GM12878 (cell line): ENCODE results near the gene SLC13A3. TPM values are rescaled to one million over a fixed set of nuclear protein-coding genes. Genes with fewer than 3 reads are reported as not detected.

ENCODE experiments used
- ATAC-seq: fragments of 200-7000 bp; cut with Tn5 transposase; 3 replicates; pipeline ENCODE4 v1.9.1; 2020; ENCODE audit warnings: mild to moderate bottlenecking, moderate library complexity
- BruUV-seq: library from RNA; stranded (reverse); fragments of 400-500 nt; replicated peaks from 2 replicates; lab custom pipeline; 2021; lab: Mats Ljungman, UMichigan
- CTCF ChIA-PET: fragments of 300-600 bp; sonication (Branson Sonifier 250); formaldehyde crosslinking; extraction: SDS; loops from one replicate; lab custom pipeline; 2021; ENCODE audit warnings: inconsistent platforms; lab: Yijun Ruan, JAX
- POLR2A ChIA-PET: fragments of 350-600 bp; formaldehyde crosslinking; extraction: SDS; loops from one replicate; lab custom pipeline; 2021; ENCODE audit warnings: inconsistent platforms; lab: Charles Lee
- RAD21 ChIA-PET: fragments of 300-600 bp; sonication (Branson Sonifier 250); formaldehyde crosslinking; loops from one replicate; lab custom pipeline; 2023; ENCODE audit warnings: antibody characterized with exemption; ENCODE audit not compliant: unreplicated experiment; lab: Charles Lee
- SMC1A ChIA-PET: fragments of 300-600 bp; sonication (Branson Sonifier 250); formaldehyde crosslinking; loops from one replicate; lab custom pipeline; 2023; ENCODE audit not compliant: unreplicated experiment, uncharacterized antibody; lab: Charles Lee
- DNase-seq: peaks from one replicate; pipeline ENCODE4 v3.0.0-alpha.2; 2011; ENCODE audit warnings: low read depth, low spot score
- FAIRE-seq: peaks from 3 replicates; lab custom pipeline; 2011; peaks lifted over from hg19 to GRCh38; lab: Jason Lieb, UNC
- H2AFZ ChIP-seq: 2 replicates; pipeline ENCODE4 v1.6.0; 2011; ENCODE audit warnings: low read depth, low read length, control low read depth; ENCODE audit not compliant: control insufficient read depth
- H3K27ac ChIP-seq: 2 replicates; pipeline ENCODE4 v1.5.1; 2011; ENCODE audit warnings: control low read depth; ENCODE audit not compliant: control insufficient read depth, insufficient read depth
- H3K27me3 ChIP-seq, 2 experiments: replicated peaks in 1 of 2; 2 replicates each; pipeline versions ENCODE4 v1.6.0 to v1.6.1; 2011; ENCODE audit warnings: low read length in 1 of 2; ENCODE audit not compliant: control insufficient read depth in 2 of 2, insufficient read depth in 2 of 2
- H3K36me3 ChIP-seq, 2 experiments: 2 replicates each; pipeline ENCODE4 v1.5.1; 2011; ENCODE audit warnings: low read length in 1 of 2; ENCODE audit not compliant: control insufficient read depth in 2 of 2, insufficient read depth in 2 of 2
- H3K4me1 ChIP-seq: 2 replicates; pipeline ENCODE4 v1.6.1; 2011; ENCODE audit warnings: mild to moderate bottlenecking, low read length, moderate library complexity, mixed read lengths; ENCODE audit not compliant: control insufficient read depth, insufficient read depth
- H3K4me2 ChIP-seq: 2 replicates; pipeline ENCODE4 v1.6.0; 2011; ENCODE audit warnings: control low read depth; ENCODE audit not compliant: control insufficient read depth, insufficient read depth
- H3K4me3 ChIP-seq: fragments of 200-600 bp; sonication (generic); 2 replicates; pipeline ENCODE4 v1.5.1; 2016
- H3K79me2 ChIP-seq: 2 replicates; pipeline ENCODE4 v1.6.0; 2011; ENCODE audit warnings: low read length; ENCODE audit not compliant: control insufficient read depth, insufficient read depth
- H3K9ac ChIP-seq: 2 replicates; pipeline ENCODE4 v1.8.0; 2011; ENCODE audit warnings: low read length, control low read depth, mixed read lengths; ENCODE audit not compliant: control insufficient read depth, insufficient read depth
- H3K9me3 ChIP-seq: replicated peaks from 3 replicates; pipeline ENCODE4 v1.5.1; 2011; ENCODE audit warnings: mild to moderate bottlenecking, low read length; ENCODE audit not compliant: control insufficient read depth, insufficient read depth
- H4K20me1 ChIP-seq: 2 replicates; pipeline ENCODE4 v1.6.0; 2011; ENCODE audit not compliant: control insufficient read depth, insufficient read depth
- BACH1 ChIP-seq: fragments of 450-650 bp; IDR thresholded peaks from 2 replicates; pipeline ENCODE4 v1.6.1; 2017; ENCODE audit warnings: mild to moderate bottlenecking, borderline replicate concordance
- CHD1 ChIP-seq: IDR thresholded peaks from 2 replicates; pipeline ENCODE4 v1.6.1; 2012; ENCODE audit warnings: low read depth, low read length, improper control_type of control experiment
- HDAC6 ChIP-seq: fragments of 200-600 bp; sonication (generic); IDR thresholded peaks from one replicate; pipeline ENCODE4 v1.8.0; 2017; ENCODE audit warnings: antibody characterized with exemption; ENCODE audit not compliant: unreplicated experiment
- KAT2A ChIP-seq: conservative IDR thresholded peaks from 2 replicates; pipeline ENCODE4 v1.6.1; 2011; ENCODE audit warnings: low read depth, low read length; ENCODE audit not compliant: control insufficient read depth
- KDM1A ChIP-seq: fragments of 200-600 bp; sonication (generic); IDR thresholded peaks from 2 replicates; pipeline ENCODE4 v1.6.1; 2016; ENCODE audit warnings: borderline replicate concordance
- NFYA ChIP-seq: IDR thresholded peaks from 2 replicates; pipeline ENCODE4 v1.6.1; 2011; ENCODE audit warnings: low read depth, mild to moderate bottlenecking, low read length, improper control_type of control experiment, borderline replicate concordance
- NFYB ChIP-seq: IDR thresholded peaks from 2 replicates; pipeline ENCODE4 v1.6.1; 2011; ENCODE audit warnings: low read depth, mild to moderate bottlenecking, low read length, improper control_type of control experiment, moderate library complexity; ENCODE audit not compliant: insufficient read depth
- RUNX3 ChIP-seq: IDR thresholded peaks from 2 replicates; pipeline ENCODE4 v1.6.1; 2012; ENCODE audit warnings: low read length, inconsistent platforms
- SIX5 ChIP-seq: IDR thresholded peaks from 2 replicates; pipeline ENCODE4 v1.6.1; 2011; ENCODE audit warnings: mild to moderate bottlenecking, low read depth, low read length, moderate library complexity; ENCODE audit not compliant: severe bottlenecking
- SMAD1 ChIP-seq: fragments of 450-650 bp; IDR thresholded peaks from 2 replicates; pipeline ENCODE4 v1.6.1; 2018; ENCODE audit warnings: mild to moderate bottlenecking, low read depth; ENCODE audit not compliant: partially characterized antibody
- WGBS: methylation state at CpG from one replicate; pipeline ENCODE4 v1.1.6; 2016; ENCODE audit warnings: low lambda C conversion rate; ENCODE audit not compliant: insufficient replicate concordance, insufficient coverage; ENCODE audit errors: missing lambda C conversion rate; 5-methylcytosine and 5-hydroxymethylcytosine counted together
- in situ Hi-C: fragments of 300-500 bp; cut with MboI; formaldehyde crosslinking; loops from 9 replicates; pipeline ENCODE4 v1.14.3; 2018; ENCODE audit warnings: mixed read lengths
- intact Hi-C: fragments of 100-400 bp; cut with micrococcal nuclease; formaldehyde crosslinking; loops from one replicate; pipeline ENCODE4 v1.14.2; 2022; ENCODE audit not compliant: unreplicated experiment
- polyA plus RNA-seq, 11 experiments: library from polyadenylated mRNA; depleted of rRNA in 4 of 11; unstranded in 6 of 11; stranded (reverse) in 5 of 11; fragments of >200 nt; fragmentation: Nextera tagmentation in 4 of 11; fragmentation: Illumina TruSeq in 1 of 11; extraction: Ambion mirVana in 4 of 11; extraction: Trizol in 1 of 11; gene quantifications; 1 replicate in 1 of 11; 2 replicates in 10 of 11; pipeline versions ENCODE4 v1.2.1 to v1.2.3, GENCODE V29; 2011 to 2016; ENCODE audit warnings: inconsistent platforms in 2 of 11, missing spikeins in 2 of 11, low read depth in 1 of 11
- total RNA-seq, 4 experiments: library from RNA; depleted of rRNA in 3 of 4; stranded (reverse); fragments of >200 nt in 3 of 4; fragmentation: Illumina TruSeq in 1 of 4; extraction: Trizol in 1 of 4; gene quantifications; 2 replicates each; pipeline versions ENCODE4 v1.2.1 to v1.2.3, GENCODE V29; 2013 to 2021

SLC13A3 gene
- total and polyA plus RNA-seq, 10 of the 15 experiments (the other 5 are each of a cell fraction or from before 2014, with no cell fraction given): 0.03 to 0.76 (median 0.07) TPM; not detected in 4

- ChIA-PET RAD21 (no interaction called here), POLR2A (no interaction called here), CTCF (no interaction called here), SMC1A (no interaction called here)
- no peak for FAIRE-seq
- in situ Hi-C loops: no loop called here
- H3K27ac ChIP-seq: no peak overlapping the region
- peaks cover 47% of the 10 kb centered on the region for H3K4me1 ChIP-seq
- H3K27me3 ChIP-seq: no peaks in the 10 kb centered on the region
- intact Hi-C loops: no loop called here
- DNase-seq: no peak
- no peak overlapping the region for H3K4me2 ChIP-seq
- H2AFZ ChIP-seq: no peak overlapping the region
- BruUV-seq: no TSS peak
- ATAC-seq: no peak
- TF ChIP-seq CHD1 (no peak), RUNX3 (peak; percentile 43), KAT2A (no peak), KDM1A (no peak), NFYA (no peak), HDAC6 (no peak), BACH1 (no peak)
- no peaks in the 10 kb centered on the region for H3K79me2 ChIP-seq
- no peaks in the 10 kb centered on the region for H3K36me3 ChIP-seq
- WGBS: 74% methylated on average over 6 of the region's 6 CpGs
- H4K20me1 ChIP-seq: no peaks in the 10 kb centered on the region
- no peaks in the 10 kb centered on the region; the same call in 2 of the 3 replicates for H3K9me3 ChIP-seq
- H3K9ac ChIP-seq: no peak overlapping the region
- no peak overlapping the region for H3K4me3 ChIP-seq
These were observed 104.3 kb downstream of the SLC13A3 start for GRCh38 chr20:46546936-46547335.

GRCh38 chr20:46546298-46546697 is 105.0 kb downstream of the SLC13A3 start:
- no peak overlapping the region for H2AFZ ChIP-seq
- no peak overlapping the region for H3K4me3 ChIP-seq
- no peak for TF ChIP-seq SMAD1
- no peak for TF ChIP-seq SIX5
- TF ChIP-seq NFYB: peak; percentile 50; the same call in 1 of the 2 replicates
- 76% methylated on average over 3 of the region's 3 CpGs for WGBS
- POLR2A ChIA-PET: no interaction called here
- H3K9me3 ChIP-seq: no peaks in the 10 kb centered on the region; the same call in 2 of the 3 replicates
- no peak for DNase-seq
- no peaks in the 10 kb centered on the region for H3K27me3 ChIP-seq
- H3K79me2 ChIP-seq: no peaks in the 10 kb centered on the region
- CTCF ChIA-PET: interaction anchor here (2.7 kb wide), 1 partner anchor 16 kb away, joined by 12 read pairs; no protein-coding TSS in a partner anchor
- no peak overlapping the region for H3K9ac ChIP-seq
- H3K27ac ChIP-seq: no peak overlapping the region
- SMC1A ChIA-PET: no interaction called here
- BruUV-seq: no TSS peak
- peaks cover 41% of the 10 kb centered on the region for H3K4me1 ChIP-seq
- in situ Hi-C loops (no loop called here), intact Hi-C loops (no loop called here)
- ATAC-seq: no peak
- no peak overlapping the region for H3K4me2 ChIP-seq
- no peak for FAIRE-seq
- H4K20me1 ChIP-seq: no peaks in the 10 kb centered on the region
- RAD21 ChIA-PET: no interaction called here
- H3K36me3 ChIP-seq: no peaks in the 10 kb centered on the region
